ENCODE data around the gene DMRT3.

The DMRT3 gene

GRCh38 chr9:972501-973294 is 3.8 kb upstream of the DMRT3 start:
- TF ChIP-seq REST (IDR thresholded peaks at IDR 0.05; ENCODE audit: insufficient read depth in 1 of 2, low read depth in 2 of 2, low read length in 2 of 2) (no peak), TAF1 (IDR thresholded peaks at IDR 0.05; ENCODE audit: borderline replicate concordance, insufficient read depth, low read length) (no peak), SIN3A (IDR thresholded peaks at IDR 0.05; ENCODE audit: borderline replicate concordance, insufficient read depth, low read length) (no peak), POLR2AphosphoS5 (IDR thresholded peaks at IDR 0.05; ENCODE audit: low read depth, low read length) (no peak), FOXP2 (optimal IDR thresholded peaks at IDR 0.05; ENCODE audit: borderline replicate concordance, extremely low read depth, extremely low read length, insufficient read depth) (no peak)

- TF ChIP-seq SIN3A (IDR thresholded peaks at IDR 0.05; ENCODE audit: borderline replicate concordance, insufficient read depth, low read length): no peak
- no peak for TF ChIP-seq FOXP2 (optimal IDR thresholded peaks at IDR 0.05; ENCODE audit: borderline replicate concordance, extremely low read depth, extremely low read length, insufficient read depth)
- TF ChIP-seq REST (IDR thresholded peaks at IDR 0.05; ENCODE audit: insufficient read depth in 1 of 2, low read depth in 2 of 2, low read length in 2 of 2): no peak
- TF ChIP-seq TAF1 (IDR thresholded peaks at IDR 0.05; ENCODE audit: borderline replicate concordance, insufficient read depth, low read length): no peak
- no peak for TF ChIP-seq POLR2AphosphoS5 (IDR thresholded peaks at IDR 0.05; ENCODE audit: low read depth, low read length)
These were observed 3.1 kb upstream of the DMRT3 start for GRCh38 chr9:973295-973834.

GRCh38 chr9:974031-974995 is 2.1 kb upstream of the DMRT3 start:
- no peak for TF ChIP-seq REST (IDR thresholded peaks at IDR 0.05; ENCODE audit: insufficient read depth in 1 of 2, low read depth in 2 of 2, low read length in 2 of 2)
- TF ChIP-seq POLR2AphosphoS5 (IDR thresholded peaks at IDR 0.05; ENCODE audit: low read depth, low read length): no peak
- TF ChIP-seq TAF1 (IDR thresholded peaks at IDR 0.05; ENCODE audit: borderline replicate concordance, insufficient read depth, low read length): no peak
- no peak for TF ChIP-seq FOXP2 (optimal IDR thresholded peaks at IDR 0.05; ENCODE audit: borderline replicate concordance, extremely low read depth, extremely low read length, insufficient read depth)
- TF ChIP-seq SIN3A (IDR thresholded peaks at IDR 0.05; ENCODE audit: borderline replicate concordance, insufficient read depth, low read length): no peak

GRCh38 chr9:974996-975739 is 1.3 kb upstream of the DMRT3 start:
- TF ChIP-seq REST (IDR thresholded peaks at IDR 0.05; ENCODE audit: insufficient read depth in 1 of 2, low read depth in 2 of 2, low read length in 2 of 2): no peak
- no peak for TF ChIP-seq SIN3A (IDR thresholded peaks at IDR 0.05; ENCODE audit: borderline replicate concordance, insufficient read depth, low read length)
- TF ChIP-seq TAF1 (IDR thresholded peaks at IDR 0.05; ENCODE audit: borderline replicate concordance, insufficient read depth, low read length): no peak
- no peak for TF ChIP-seq FOXP2 (optimal IDR thresholded peaks at IDR 0.05; ENCODE audit: borderline replicate concordance, extremely low read depth, extremely low read length, insufficient read depth)
- no peak for TF ChIP-seq POLR2AphosphoS5 (IDR thresholded peaks at IDR 0.05; ENCODE audit: low read depth, low read length)
